ENCODE data around the gene PLCB1.

PLCB1 gene

GRCh38 chr20:8856668-8857067 is 724.6 kb downstream of the PLCB1 start:
- no peak for FAIRE-seq

- no peak for FAIRE-seq
These were observed 726.2 kb downstream of the PLCB1 start for GRCh38 chr20:8858181-8858787.

DNA sequence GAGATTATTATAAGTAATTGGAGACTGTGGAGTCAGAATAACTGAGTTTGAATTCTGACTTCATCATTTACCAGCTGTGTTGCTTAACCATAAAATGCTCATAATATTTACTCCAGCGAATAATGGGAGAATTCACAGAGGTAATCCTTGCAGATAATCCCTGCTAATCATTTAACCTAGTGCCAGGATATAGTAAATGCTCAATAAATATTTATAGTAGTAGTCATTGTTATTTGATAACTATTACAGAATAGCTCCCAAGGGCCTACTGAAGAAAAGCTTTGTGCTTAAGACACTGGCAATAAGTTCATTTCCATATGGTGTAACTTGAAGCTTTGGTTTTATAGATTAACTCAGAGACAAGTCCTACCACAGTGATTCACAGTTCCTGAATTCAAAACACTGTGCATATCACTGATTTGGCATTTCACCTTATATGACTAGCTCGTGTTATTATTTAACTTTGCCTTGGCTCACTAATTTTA is 728.0 kb downstream of the PLCB1 start:
- FAIRE-seq: no peak

DNA sequence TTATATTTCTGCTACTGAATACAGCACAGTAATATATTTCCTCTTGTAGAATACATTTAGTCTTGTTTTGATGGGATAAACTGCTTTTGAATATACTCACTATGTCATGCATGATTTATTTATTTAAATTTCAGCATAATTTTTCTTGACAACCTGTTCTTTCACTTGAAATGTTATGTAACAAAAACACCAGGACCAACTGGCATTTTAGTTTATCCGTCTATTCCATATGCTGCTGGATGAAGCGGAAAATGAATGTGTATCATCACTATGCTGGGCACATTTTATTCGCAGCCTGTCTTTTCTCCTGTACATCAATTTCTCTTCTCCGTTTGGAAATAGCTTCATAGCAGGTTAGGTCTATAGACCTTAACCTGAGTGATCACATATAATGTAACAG is 730.0 kb downstream of the PLCB1 start:
- no peak for FAIRE-seq

- no peak for FAIRE-seq
These were observed 733.6 kb downstream of the PLCB1 start for GRCh38 chr20:8865636-8866035.

- FAIRE-seq: no peak
These were observed 735.1 kb downstream of the PLCB1 start for GRCh38 chr20:8867038-8867740.

- no peak for FAIRE-seq
These were observed 738.6 kb downstream of the PLCB1 start for GRCh38 chr20:8870652-8871051.

DNA sequence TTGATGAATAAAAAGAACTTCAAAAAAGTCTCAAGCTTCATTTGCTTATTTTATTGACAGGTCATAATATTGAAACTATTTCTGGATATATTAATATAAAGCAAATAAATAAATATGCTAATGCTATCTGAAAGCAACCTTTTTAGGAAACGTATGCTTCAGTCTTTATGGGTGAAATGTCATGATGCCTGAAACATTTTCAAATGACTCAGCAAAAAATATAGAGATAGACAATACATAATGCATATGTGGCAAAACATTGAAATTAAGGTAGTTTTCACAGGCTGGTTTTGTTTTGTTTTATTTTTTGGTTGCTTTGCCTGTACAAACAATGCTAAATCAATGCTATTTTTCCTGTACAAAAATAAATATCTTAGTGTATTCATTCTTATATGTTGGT is 742.4 kb downstream of the PLCB1 start:
- FAIRE-seq: no peak

DNA sequence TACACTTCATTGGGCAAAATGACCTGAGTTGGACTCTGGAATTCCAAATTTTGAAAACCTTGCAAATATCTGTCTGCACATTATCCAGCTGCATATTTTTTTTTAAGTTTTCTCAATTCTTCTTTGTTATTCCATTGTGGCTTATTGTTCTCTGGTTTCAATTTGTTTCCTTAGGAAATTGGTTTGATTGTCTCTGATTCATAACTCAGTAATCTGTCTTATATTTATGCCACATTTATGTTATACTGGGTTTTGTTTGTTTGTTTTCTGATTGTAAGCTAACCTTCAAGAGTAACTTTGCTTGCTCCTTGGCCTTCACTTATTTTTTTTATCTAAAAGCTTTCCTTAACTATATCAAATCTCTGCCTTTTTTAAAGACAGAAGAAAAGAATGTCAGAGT is 743.5 kb downstream of the PLCB1 start:
- no peak for FAIRE-seq

DNA sequence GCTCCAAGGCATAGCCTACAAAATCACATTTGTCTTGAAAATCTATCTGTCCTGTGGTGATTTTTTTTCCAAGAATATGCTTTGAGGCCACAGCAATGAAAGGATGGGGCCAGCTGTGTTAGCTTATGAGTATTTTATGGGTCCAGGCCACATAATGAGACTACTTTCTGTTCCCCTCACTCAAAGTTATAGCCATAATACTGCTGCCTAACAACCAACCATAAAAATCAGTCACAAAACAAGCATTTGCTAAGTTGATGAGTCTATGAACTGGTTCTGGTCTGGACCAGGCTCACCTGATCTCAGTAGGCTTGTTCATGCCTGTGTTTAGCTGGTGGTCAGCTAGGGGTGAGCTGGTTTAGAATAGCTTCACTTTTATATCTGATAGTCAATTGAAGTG is 744.3 kb downstream of the PLCB1 start:
- FAIRE-seq: no peak

GRCh38 chr20:8877294-8877693 is 745.2 kb downstream of the PLCB1 start:
- FAIRE-seq: no peak

GRCh38 chr20:8879669-8880068 is 747.6 kb downstream of the PLCB1 start:
- FAIRE-seq: no peak

GRCh38 chr20:8880085-8880853 is 748.2 kb downstream of the PLCB1 start:
- FAIRE-seq: no peak

GRCh38 chr20:8891039-8891438 is 759.0 kb downstream of the PLCB1 start:
- FAIRE-seq: no peak

DNA sequence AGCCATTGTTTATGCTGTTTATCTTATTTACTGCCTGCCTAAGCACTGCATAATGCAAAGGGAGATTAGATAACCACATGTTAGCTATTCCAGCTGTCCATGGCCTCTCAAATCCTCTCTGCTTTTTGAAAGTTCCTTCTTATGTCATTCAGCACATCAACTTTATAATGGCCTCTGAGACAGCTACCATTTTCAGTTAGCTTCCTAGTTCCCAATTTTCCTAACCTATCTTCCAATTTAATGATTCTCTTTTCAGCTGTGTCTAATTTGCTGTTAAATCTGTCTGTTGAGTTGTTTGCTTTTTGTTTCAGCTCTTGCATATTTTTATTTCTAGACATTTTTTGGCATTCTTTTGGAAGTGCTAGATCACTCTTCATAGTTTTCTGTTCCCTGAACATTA is 763.4 kb downstream of the PLCB1 start:
- FAIRE-seq: no peak

DNA sequence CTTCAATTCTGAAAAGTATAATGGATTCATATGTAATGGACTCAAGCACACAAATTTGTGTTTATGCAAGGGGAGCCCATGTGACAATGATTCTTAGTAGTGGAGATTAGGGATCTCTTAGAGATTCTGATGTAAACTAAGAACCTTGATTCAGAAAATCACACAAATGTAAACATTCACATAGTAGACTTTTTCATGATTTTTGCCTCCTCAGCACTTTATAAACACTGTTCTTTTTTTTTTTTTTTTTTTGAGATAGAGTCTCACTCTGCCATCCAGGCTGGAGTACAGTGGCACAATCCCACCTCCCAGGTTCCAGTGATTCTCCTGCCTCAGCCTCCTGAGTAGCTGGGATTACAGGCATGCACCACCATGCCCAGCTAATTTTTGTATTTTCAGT is 766.8 kb downstream of the PLCB1 start:
- no peak for FAIRE-seq

GRCh38 chr20:8901237-8902025 is 769.4 kb downstream of the PLCB1 start:
- no peak for FAIRE-seq

GRCh38 chr20:8903655-8904605 is 771.9 kb downstream of the PLCB1 start:
- no peak for FAIRE-seq

DNA sequence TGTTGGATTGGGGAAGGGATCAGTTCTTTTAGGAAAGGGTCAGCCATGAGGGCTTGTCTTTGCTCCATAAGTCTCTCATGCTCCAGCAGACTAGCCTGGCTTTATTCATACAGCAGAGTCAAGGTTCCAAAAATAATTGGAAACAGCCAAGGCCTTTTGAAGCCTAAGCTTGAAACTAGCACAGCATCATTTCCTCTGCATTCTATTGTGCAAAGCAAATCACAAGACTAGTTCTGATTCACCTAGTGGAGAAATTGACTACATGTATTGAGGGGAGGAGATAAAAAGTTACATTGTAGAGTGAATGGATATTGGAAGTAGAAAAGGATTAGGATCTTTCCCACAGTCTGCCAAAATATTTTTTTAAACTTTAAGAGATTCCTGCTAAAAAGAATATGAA is 777.5 kb downstream of the PLCB1 start:
- no peak for FAIRE-seq

DNA sequence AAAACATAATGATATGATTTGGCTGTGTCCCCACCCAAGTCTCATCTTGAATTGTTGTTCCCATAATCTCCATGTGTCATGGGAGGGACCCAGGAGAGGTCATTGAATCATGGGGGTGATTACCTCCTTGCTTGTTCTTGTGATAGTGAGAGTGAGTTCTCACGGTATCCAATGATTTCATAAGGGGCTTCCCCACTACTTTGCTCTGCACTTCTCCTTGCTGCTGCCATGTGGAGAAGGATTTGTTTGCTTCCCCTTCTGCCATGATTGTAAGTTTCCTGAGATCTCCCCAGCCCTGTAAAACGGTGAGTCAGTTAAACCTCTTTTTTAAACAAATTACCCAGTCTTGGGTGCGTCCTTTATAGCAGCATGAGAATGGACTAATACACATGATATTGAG is 780.0 kb downstream of the PLCB1 start:
- FAIRE-seq: no peak

DNA sequence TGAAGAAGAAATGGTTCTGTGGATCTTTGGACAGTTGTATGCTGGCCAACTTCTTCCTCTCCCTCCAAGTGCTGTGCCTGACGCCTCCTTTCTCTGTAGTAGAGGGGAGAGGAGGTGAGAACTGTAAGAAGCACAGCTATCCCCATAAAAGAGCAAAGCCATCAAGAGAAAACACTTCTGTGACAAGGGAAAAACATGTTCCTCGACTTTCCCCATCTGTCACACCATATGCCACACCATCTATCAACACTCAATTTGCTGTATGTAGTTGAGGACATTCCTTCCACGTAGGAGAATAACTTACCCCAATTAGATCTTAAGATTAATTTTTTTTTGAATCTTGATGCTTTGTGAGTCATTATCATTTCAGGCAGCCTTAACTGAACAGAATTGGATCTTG is 780.7 kb downstream of the PLCB1 start:
- no peak for FAIRE-seq

GRCh38 chr20:8913456-8913855 is 781.4 kb downstream of the PLCB1 start:
- FAIRE-seq: no peak
